ENCODE results near the gene SNX9. TPM values are rescaled to one million over a fixed set of nuclear protein-coding genes. Genes with fewer than 3 reads are reported as not detected.

SNX9 gene
- total RNA-seq, 1 experiment from 2014 or later: 27.4 TPM

DNA sequence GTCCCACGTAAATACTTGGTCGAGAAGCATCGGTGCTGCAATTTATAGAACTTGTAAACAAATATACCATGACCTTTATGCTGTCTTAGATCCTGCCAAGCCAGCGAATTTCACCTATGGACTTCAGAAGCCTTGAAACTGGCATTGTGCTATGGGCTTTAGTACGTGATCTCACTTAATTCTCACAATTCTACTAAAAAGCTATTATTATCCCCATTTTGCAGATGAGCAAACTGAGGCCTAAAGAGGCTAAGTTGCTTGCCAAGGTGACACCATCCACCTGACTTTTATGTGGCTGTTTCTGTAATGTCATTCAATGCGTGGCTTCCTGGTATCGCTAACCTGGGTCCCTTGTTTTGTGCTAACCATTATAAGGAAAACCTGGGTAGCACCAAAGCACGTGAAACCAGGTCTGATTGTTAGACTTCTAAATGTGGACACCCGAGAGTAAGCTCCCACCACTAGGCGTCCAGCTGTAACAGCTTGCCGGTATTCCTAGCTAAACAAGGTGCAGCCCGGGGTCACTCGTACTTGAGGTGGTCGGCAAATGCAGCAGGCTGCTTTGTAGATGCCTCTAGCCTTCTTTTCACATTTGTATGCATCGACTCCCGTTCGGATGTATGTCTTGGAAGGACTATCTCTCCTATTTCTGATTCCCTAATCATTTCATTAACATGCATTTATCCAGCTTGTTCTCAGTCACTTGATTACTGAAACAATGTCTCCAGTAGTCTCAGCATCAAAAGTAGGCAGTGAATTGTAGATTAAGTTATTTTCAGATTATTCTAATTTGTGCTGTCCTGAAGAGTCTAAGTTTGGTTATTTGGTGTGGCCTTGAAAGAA is 159.7 kb downstream of the SNX9 start:
- POLR2A ChIA-PET: interaction anchor here (0.6 kb wide), 2 partner anchors 29 to 451 kb away, joined by 3 to 7 read pairs; no protein-coding TSS in a partner anchor
- Mint-ChIP-seq H3K27me3 (ENCODE audit: insufficient read depth, unreplicated experiment) (no peaks in the 10 kb centered on the region), H3K4me1 (ENCODE audit: low read depth, unreplicated experiment) (peaks cover 8% of the 10 kb centered on the region), H3K9me3 (ENCODE audit: unreplicated experiment) (no peaks in the 10 kb centered on the region), H3K4me3 (ENCODE audit: unreplicated experiment) (peak overlapping the region; percentile 74), H3K27ac (ENCODE audit: unreplicated experiment) (peak overlapping the region; percentile 32), H3K36me3 (ENCODE audit: insufficient read depth, unreplicated experiment) (peaks cover 15% of the 10 kb centered on the region)
- peak in 1 of 2 experiments; percentile 39 for DNase-seq
- TF ChIP-seq, protein P1, sequence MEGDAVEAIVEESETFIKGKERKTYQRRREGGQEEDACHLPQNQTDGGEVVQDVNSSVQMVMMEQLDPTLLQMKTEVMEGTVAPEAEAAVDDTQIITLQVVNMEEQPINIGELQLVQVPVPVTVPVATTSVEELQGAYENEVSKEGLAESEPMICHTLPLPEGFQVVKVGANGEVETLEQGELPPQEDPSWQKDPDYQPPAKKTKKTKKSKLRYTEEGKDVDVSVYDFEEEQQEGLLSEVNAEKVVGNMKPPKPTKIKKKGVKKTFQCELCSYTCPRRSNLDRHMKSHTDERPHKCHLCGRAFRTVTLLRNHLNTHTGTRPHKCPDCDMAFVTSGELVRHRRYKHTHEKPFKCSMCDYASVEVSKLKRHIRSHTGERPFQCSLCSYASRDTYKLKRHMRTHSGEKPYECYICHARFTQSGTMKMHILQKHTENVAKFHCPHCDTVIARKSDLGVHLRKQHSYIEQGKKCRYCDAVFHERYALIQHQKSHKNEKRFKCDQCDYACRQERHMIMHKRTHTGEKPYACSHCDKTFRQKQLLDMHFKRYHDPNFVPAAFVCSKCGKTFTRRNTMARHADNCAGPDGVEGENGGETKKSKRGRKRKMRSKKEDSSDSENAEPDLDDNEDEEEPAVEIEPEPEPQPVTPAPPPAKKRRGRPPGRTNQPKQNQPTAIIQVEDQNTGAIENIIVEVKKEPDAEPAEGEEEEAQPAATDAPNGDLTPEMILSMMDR (IDR thresholded peaks at IDR 0.05; ENCODE audit: insufficient read depth in 1 of 2, low read depth in 1 of 2, low read length in 1 of 2, severe bottlenecking in 1 of 2, unreplicated experiment in 1 of 2): peak in 1 of 2 experiments; percentile 38
- peaks cover 55% of the 10 kb centered on the region for H3K4me1 ChIP-seq
- no peaks in the 10 kb centered on the region for H3K9me3 ChIP-seq
- intact Hi-C loops (cut with micrococcal nuclease; ENCODE audit: unreplicated experiment): loop anchor here (1.0 kb wide), 2 partner anchors 58 to 90 kb away; no protein-coding TSS in a partner anchor
- BruUV-seq (replicated peaks): TSS peak; percentile 34
- H3K27me3 ChIP-seq (replicated peaks; ENCODE audit: control insufficient read depth, insufficient read depth, low read length): no peaks in the 10 kb centered on the region
- H3K36me3 ChIP-seq (ENCODE audit: control insufficient read depth, insufficient read depth, low read length): no peaks in the 10 kb centered on the region
- peak overlapping the region; percentile 92 for H3K4me3 ChIP-seq (ENCODE audit: low read depth, low read length)
- CTCF ChIA-PET: interaction anchor here (0.8 to 1.2 kb wide), 4 partner anchors 11 to 67 kb away, joined by 3 to 4 read pairs (median 3); no protein-coding TSS in a partner anchor

DNA sequence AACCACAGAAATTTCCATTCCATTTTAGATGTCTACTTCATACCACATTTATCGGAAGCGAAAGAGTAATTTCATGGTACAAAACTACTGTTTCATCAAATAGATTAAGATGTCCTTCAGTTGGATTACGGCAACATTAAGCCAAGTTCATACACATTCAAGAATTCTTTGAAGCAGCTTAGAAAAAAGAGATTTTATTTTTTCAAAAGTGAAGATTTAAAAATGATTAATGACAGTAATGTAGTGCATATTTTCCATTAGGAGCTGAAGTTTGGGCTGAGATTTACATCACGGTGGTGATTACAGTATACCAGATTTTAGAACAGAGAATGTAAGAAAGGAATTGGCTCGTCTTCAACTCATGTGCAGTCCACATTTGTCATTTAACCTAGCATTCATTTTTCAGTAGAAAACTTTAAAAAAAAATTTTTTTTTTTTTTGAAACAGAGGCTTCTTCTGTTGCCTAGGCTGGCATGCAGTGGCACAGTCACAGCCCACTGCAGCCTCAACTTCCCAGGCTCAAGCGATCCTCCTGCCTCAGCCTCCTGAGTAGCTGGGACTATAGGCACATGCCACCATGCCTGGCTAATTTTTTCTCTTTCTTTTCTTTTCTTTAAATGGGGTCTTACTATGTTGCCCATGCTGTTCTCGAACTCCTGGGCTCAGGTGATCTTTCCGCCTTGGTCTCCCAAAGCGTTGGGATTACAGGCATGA is 160.5 kb downstream of the SNX9 start:
- peaks cover 55% of the 10 kb centered on the region for H3K4me1 ChIP-seq
- intact Hi-C loops (cut with micrococcal nuclease; ENCODE audit: unreplicated experiment): no loop called here
- H3K27me3 ChIP-seq (replicated peaks; ENCODE audit: control insufficient read depth, insufficient read depth, low read length): no peaks in the 10 kb centered on the region
- BruUV-seq (replicated peaks): no TSS peak
- no peaks in the 10 kb centered on the region for H3K9me3 ChIP-seq
- peaks cover 8% of the 10 kb centered on the region for H3K4me1 Mint-ChIP-seq (ENCODE audit: low read depth, unreplicated experiment)
- peak overlapping the region; percentile 74 for H3K4me3 Mint-ChIP-seq (ENCODE audit: unreplicated experiment)
- ChIA-PET CTCF (interaction anchor here (0.8 to 1.0 kb wide), 3 partner anchors 10 to 66 kb away, joined by 3 to 4 read pairs (median 3); no protein-coding TSS in a partner anchor), POLR2A (interaction anchor here (0.6 kb wide), 2 partner anchors 28 to 452 kb away, joined by 3 to 7 read pairs; no protein-coding TSS in a partner anchor)
- H3K36me3 ChIP-seq (ENCODE audit: control insufficient read depth, insufficient read depth, low read length): no peaks in the 10 kb centered on the region
- TF ChIP-seq, protein P1 (IDR thresholded peaks at IDR 0.05; ENCODE audit: insufficient read depth in 1 of 2, low read depth in 1 of 2, low read length in 1 of 2, severe bottlenecking in 1 of 2, unreplicated experiment in 1 of 2): no peak
- H3K27ac Mint-ChIP-seq (ENCODE audit: unreplicated experiment): peak overlapping the region; percentile 32
- no peaks in the 10 kb centered on the region for H3K27me3 Mint-ChIP-seq (ENCODE audit: insufficient read depth, unreplicated experiment)
- H3K4me3 ChIP-seq (ENCODE audit: low read depth, low read length): no peak overlapping the region; the same call in 1 of the 2 replicates
- DNase-seq: no peak
- H3K9me3 Mint-ChIP-seq (ENCODE audit: unreplicated experiment): no peaks in the 10 kb centered on the region
- peaks cover 15% of the 10 kb centered on the region for H3K36me3 Mint-ChIP-seq (ENCODE audit: insufficient read depth, unreplicated experiment)

- no TSS peak for BruUV-seq (replicated peaks)
- H3K27me3 Mint-ChIP-seq (ENCODE audit: insufficient read depth, unreplicated experiment): no peaks in the 10 kb centered on the region
- H3K36me3 ChIP-seq (ENCODE audit: control insufficient read depth, insufficient read depth, low read length): no peaks in the 10 kb centered on the region
- H3K4me3 ChIP-seq (ENCODE audit: low read depth, low read length): no peak overlapping the region
- H3K4me1 ChIP-seq: peaks cover 55% of the 10 kb centered on the region
- H3K9me3 ChIP-seq: no peaks in the 10 kb centered on the region
- ChIA-PET POLR2A (no interaction called here), CTCF (no interaction called here)
- H3K9me3 Mint-ChIP-seq (ENCODE audit: unreplicated experiment): no peaks in the 10 kb centered on the region
- no peak overlapping the region for H3K27ac Mint-ChIP-seq (ENCODE audit: unreplicated experiment)
- TF ChIP-seq, protein P1 (IDR thresholded peaks at IDR 0.05; ENCODE audit: insufficient read depth in 1 of 2, low read depth in 1 of 2, low read length in 1 of 2, severe bottlenecking in 1 of 2, unreplicated experiment in 1 of 2): no peak
- intact Hi-C loops (cut with micrococcal nuclease; ENCODE audit: unreplicated experiment): no loop called here
- H3K4me3 Mint-ChIP-seq (ENCODE audit: unreplicated experiment): peak overlapping the region; percentile 27
- DNase-seq: no peak
- H3K36me3 Mint-ChIP-seq (ENCODE audit: insufficient read depth, unreplicated experiment): peaks cover 15% of the 10 kb centered on the region
- no peaks in the 10 kb centered on the region for H3K27me3 ChIP-seq (replicated peaks; ENCODE audit: control insufficient read depth, insufficient read depth, low read length)
- H3K4me1 Mint-ChIP-seq (ENCODE audit: low read depth, unreplicated experiment): peaks cover 8% of the 10 kb centered on the region
Observed at GRCh38 chr6:157984128-157984527, 161.1 kb downstream of the SNX9 start.

All from Caco-2 (cell line).